Measurements from ENCODE around the gene XIRP2.

- TF ChIP-seq CTCF (IDR thresholded peaks at IDR 0.05; ENCODE audit: low read depth, low read length) (no peak), MAX (IDR thresholded peaks at IDR 0.05; ENCODE audit: low read depth, low read length) (no peak), POLR2A (IDR thresholded peaks at IDR 0.05; ENCODE audit: extremely low read depth, insufficient read length) (no peak)
These were observed 245.3 kb downstream of the XIRP2 start for GRCh38 chr2:167133614-167134013.
